CD14-positive monocyte (primary cell): Measurements from ENCODE around the gene GFPT2. TPM values are rescaled to one million over a fixed set of nuclear protein-coding genes. Genes with fewer than 3 reads are reported as not detected.

Experiments used
- DNase-seq, 3 donors: peaks; one replicate each; pipeline ENCODE4 v3.0.0-alpha.2; 2011 to 2022
- H2AFZ ChIP-seq: 2 replicates; pipeline ENCODE4 v1.6.0; 2012; ENCODE audit warnings: mild to moderate bottlenecking, low read depth, low read length, inconsistent platforms; ENCODE audit not compliant: insufficient read depth, poor library complexity, severe bottlenecking
- H3K27ac ChIP-seq, 2 donors: 1 replicate in 1 of 2; 2 replicates in 1 of 2; pipeline ENCODE4 v1.5.1; 2012 to 2013; ENCODE audit warnings: low read length in 2 of 2, control low read depth in 1 of 2, inconsistent platforms in 1 of 2, low read depth in 1 of 2, mild to moderate bottlenecking in 1 of 2
- H3K27me3 ChIP-seq, 2 donors: one replicate each; pipeline versions ENCODE4 v1.6.0 to v1.6.1; 2011 to 2013; ENCODE audit warnings: low read length in 2 of 2; ENCODE audit not compliant: control insufficient read depth in 2 of 2, insufficient read depth in 2 of 2
- H3K36me3 ChIP-seq, 2 donors: replicated peaks in 1 of 2; 1 replicate in 1 of 2; 2 replicates in 1 of 2; pipeline versions ENCODE4 v1.5.1 to v1.6.1; 2012 to 2013; ENCODE audit warnings: low read length in 2 of 2, control low read depth in 1 of 2, inconsistent platforms in 1 of 2, mild to moderate bottlenecking in 1 of 2; ENCODE audit not compliant: insufficient read depth in 2 of 2, control insufficient read depth in 1 of 2
- H3K4me1 ChIP-seq, 2 donors: 1 replicate in 1 of 2; 2 replicates in 1 of 2; pipeline versions ENCODE4 v1.5.1 to v1.6.1; 2012 to 2013; ENCODE audit warnings: low read length in 2 of 2, control low read depth in 1 of 2, inconsistent platforms in 1 of 2, mild to moderate bottlenecking in 1 of 2, moderate library complexity in 1 of 2; ENCODE audit not compliant: insufficient read depth in 2 of 2, control insufficient read depth in 1 of 2
- H3K4me2 ChIP-seq: replicated peaks from 2 replicates; pipeline ENCODE3; 2012; ENCODE audit warnings: low read length, moderate library complexity, mild to moderate bottlenecking; ENCODE audit not compliant: poor library complexity, severe bottlenecking; ENCODE audit errors: extremely low read depth
- H3K4me3 ChIP-seq, 3 experiments: fragments of 200-600 bp in 1 of 3; sonication (generic) in 1 of 3; replicated peaks in 1 of 3; 1 replicate in 2 of 3; 2 replicates in 1 of 3; pipeline ENCODE4 v1.5.1; 2011 to 2013; ENCODE audit warnings: low read length in 3 of 3, mild to moderate bottlenecking in 3 of 3, control low read depth in 2 of 3, low read depth in 2 of 3, inconsistent platforms in 1 of 3, moderate library complexity in 1 of 3
- H3K79me2 ChIP-seq: 2 replicates; pipeline ENCODE4 v1.6.0; 2012; ENCODE audit warnings: mild to moderate bottlenecking, control low read depth, inconsistent platforms, low read length, moderate library complexity; ENCODE audit not compliant: insufficient read depth
- H3K9ac ChIP-seq: 2 replicates; pipeline ENCODE4 v1.6.0; 2017; ENCODE audit warnings: low read length, mild to moderate bottlenecking; ENCODE audit not compliant: insufficient read depth, poor library complexity, severe bottlenecking
- H3K9me3 ChIP-seq, 2 donors: replicated peaks in 1 of 2; 1 replicate in 1 of 2; 2 replicates in 1 of 2; pipeline versions ENCODE4 v1.5.1 to v1.6.1; 2012 to 2013; ENCODE audit warnings: low read length in 2 of 2, control low read depth in 1 of 2; ENCODE audit not compliant: control insufficient read depth in 1 of 2, insufficient read depth in 1 of 2
- H4K20me1 ChIP-seq: 2 replicates; pipeline ENCODE4 v1.6.0; 2012; ENCODE audit warnings: mild to moderate bottlenecking, low read length, control low read depth, moderate library complexity; ENCODE audit not compliant: insufficient read depth
- H3K27ac Mint-ChIP-seq, 7 donors: one replicate each; pipeline ENCODE4 v1.8.0; 2020; ENCODE audit warnings: mild to moderate bottlenecking in 7 of 7, mixed read lengths in 7 of 7, moderate library complexity in 6 of 7, inconsistent platforms in 2 of 7
- H3K27me3 Mint-ChIP-seq, 3 donors: one replicate each; pipeline ENCODE4 v1.8.0; 2021 to 2022; ENCODE audit warnings: low read depth in 3 of 3, mild to moderate bottlenecking in 3 of 3, mixed read lengths in 3 of 3, moderate library complexity in 3 of 3, inconsistent platforms in 1 of 3
- H3K36me3 Mint-ChIP-seq, 2 donors: one replicate each; pipeline ENCODE4 v1.8.0; 2020; ENCODE audit warnings: mixed read lengths in 2 of 2, inconsistent platforms in 1 of 2, mild to moderate bottlenecking in 1 of 2
- H3K4me1 Mint-ChIP-seq: one replicate; pipeline ENCODE4 v1.8.0; 2020; ENCODE audit warnings: mild to moderate bottlenecking, mixed read lengths
- H3K4me3 Mint-ChIP-seq, 2 donors: one replicate each; pipeline ENCODE4 v1.8.0; 2020; ENCODE audit warnings: mild to moderate bottlenecking in 2 of 2, mixed read lengths in 2 of 2, moderate library complexity in 1 of 2
- H3K9me3 Mint-ChIP-seq, 7 donors: one replicate each; pipeline ENCODE4 v1.8.0; 2020 to 2022; ENCODE audit warnings: mixed read lengths in 7 of 7, mild to moderate bottlenecking in 6 of 7, moderate library complexity in 6 of 7, inconsistent platforms in 2 of 7
- WGBS: methylation state at CpG from one replicate; pipeline ENCODE4 v1.1.5; 2013; ENCODE audit warnings: missing lambda C conversion rate; ENCODE audit not compliant: insufficient coverage; 5-methylcytosine and 5-hydroxymethylcytosine counted together
- intact Hi-C, 2 donors: fragments of 100-400 bp; cut with micrococcal nuclease; formaldehyde crosslinking; loops; one replicate each; pipeline versions ENCODE4 v1.15.0 to v1.15.1; 2023
- polyA plus RNA-seq, 3 donors: library from polyadenylated mRNA; depleted of rRNA in 1 of 3; unstranded in 2 of 3; stranded (reverse) in 1 of 3; fragments of 300-500 nt in 2 of 3; fragments of >200 nt in 1 of 3; fragmentation: Illumina TruSeq in 2 of 3; gene quantifications; 1 replicate in 2 of 3; 2 replicates in 1 of 3; pipeline ENCODE4 v1.2.3, GENCODE V29; 2012 to 2021
- TF ChIP-seq, protein P1 (sequence below): fragments of 200-600 bp; IDR thresholded peaks from one replicate; pipeline ENCODE4 v1.8.0; 2022; ENCODE audit warnings: antibody characterized with exemption, mild to moderate bottlenecking

GFPT2 gene
- polyA plus RNA-seq, 3 donors, result not detected

DNA sequence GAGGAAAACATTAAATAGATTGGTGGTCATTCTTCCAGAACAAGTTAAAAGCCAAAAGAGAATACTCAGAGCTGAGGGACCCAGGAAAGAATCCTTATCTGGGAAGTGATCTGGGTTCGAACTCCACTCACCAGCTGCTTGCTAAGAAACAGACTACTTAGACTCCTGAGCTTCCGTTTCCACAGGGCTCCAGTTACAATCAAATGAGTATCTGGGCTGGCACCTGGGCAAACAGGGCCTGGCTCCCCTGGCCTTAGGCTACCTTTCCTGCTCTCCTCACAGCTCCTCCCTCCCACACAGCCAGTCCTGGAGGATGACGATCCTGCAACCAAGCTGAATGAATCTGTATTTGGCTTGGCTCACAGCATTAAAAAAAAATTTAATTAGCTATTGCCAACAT, 63.7 kb downstream of the GFPT2 start:
- intact Hi-C loops, result no loop called here
- Histone ChIP-seq H3K36me3 (peaks cover 5 to 13% of the 10 kb centered on the region in 2 donors), H3K79me2 (peaks cover 51% of the 10 kb centered on the region), H3K27me3 (no peaks in the 10 kb centered on the region), H3K9ac (no peak overlapping the region), H2AFZ (no peak overlapping the region), H4K20me1 (peaks cover 25% of the 10 kb centered on the region), H3K9me3 (peaks cover 0 to 3% of the 10 kb centered on the region in 2 donors), H3K4me1 (peaks cover 27 to 41% of the 10 kb centered on the region in 2 donors), H3K4me3 (no peak overlapping the region), H3K4me2 (no peak overlapping the region), H3K27ac (no peak overlapping the region)
- TF ChIP-seq, protein P1, sequence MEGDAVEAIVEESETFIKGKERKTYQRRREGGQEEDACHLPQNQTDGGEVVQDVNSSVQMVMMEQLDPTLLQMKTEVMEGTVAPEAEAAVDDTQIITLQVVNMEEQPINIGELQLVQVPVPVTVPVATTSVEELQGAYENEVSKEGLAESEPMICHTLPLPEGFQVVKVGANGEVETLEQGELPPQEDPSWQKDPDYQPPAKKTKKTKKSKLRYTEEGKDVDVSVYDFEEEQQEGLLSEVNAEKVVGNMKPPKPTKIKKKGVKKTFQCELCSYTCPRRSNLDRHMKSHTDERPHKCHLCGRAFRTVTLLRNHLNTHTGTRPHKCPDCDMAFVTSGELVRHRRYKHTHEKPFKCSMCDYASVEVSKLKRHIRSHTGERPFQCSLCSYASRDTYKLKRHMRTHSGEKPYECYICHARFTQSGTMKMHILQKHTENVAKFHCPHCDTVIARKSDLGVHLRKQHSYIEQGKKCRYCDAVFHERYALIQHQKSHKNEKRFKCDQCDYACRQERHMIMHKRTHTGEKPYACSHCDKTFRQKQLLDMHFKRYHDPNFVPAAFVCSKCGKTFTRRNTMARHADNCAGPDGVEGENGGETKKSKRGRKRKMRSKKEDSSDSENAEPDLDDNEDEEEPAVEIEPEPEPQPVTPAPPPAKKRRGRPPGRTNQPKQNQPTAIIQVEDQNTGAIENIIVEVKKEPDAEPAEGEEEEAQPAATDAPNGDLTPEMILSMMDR, result no peak
- H3K4me1 Mint-ChIP-seq, result peaks cover 58% of the 10 kb centered on the region
- peaks cover 0 to 4% (median 2%) of the 10 kb centered on the region in 7 donors for H3K9me3 Mint-ChIP-seq
- H3K4me3 Mint-ChIP-seq, result no peak overlapping the region
- WGBS, result 93% methylated on average over 3 of the region's 3 CpGs
- DNase-seq, result no peak
- H3K36me3 Mint-ChIP-seq, result peaks cover 17 to 21% of the 10 kb centered on the region in 2 donors
- H3K27me3 Mint-ChIP-seq, result peaks cover 0 to 4% (median 1%) of the 10 kb centered on the region in 3 donors
- no peak overlapping the region for H3K27ac Mint-ChIP-seq

DNA sequence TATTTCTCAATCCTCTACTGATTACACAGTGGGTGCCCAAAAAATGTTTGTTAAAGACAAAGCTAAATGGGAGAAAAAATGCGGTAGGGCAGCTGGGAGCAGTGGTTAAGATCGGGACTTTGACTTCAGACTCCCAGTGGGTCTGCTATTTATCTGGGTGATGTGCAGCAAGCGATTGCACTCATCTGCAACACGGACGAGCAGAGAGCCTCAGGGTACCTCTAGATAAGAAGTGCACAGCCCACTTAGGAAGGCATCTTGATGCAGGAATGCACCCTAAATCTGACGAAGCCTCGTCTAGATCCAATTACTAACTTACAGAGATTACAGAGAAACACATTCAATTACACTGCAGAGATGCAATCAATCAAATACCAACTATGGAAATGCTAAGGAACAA, 65.3 kb downstream of the GFPT2 start:
- Mint-ChIP-seq H3K36me3 (peaks cover 29 to 36% of the 10 kb centered on the region in 2 donors), H3K4me1 (peaks cover 46% of the 10 kb centered on the region), H3K4me3 (no peak overlapping the region), H3K9me3 (peaks cover 2 to 12% (median 9%) of the 10 kb centered on the region in 7 donors), H3K27ac (peak overlapping the region in 1 of 7 donors; percentile 36), H3K27me3 (peaks cover 0 to 4% (median 1%) of the 10 kb centered on the region in 3 donors)
- H3K79me2 ChIP-seq, result peaks cover 56% of the 10 kb centered on the region
- DNase-seq, result no peak
- no peak overlapping the region for H3K4me2 ChIP-seq
- no peak overlapping the region for H3K9ac ChIP-seq
- H3K36me3 ChIP-seq, result peaks cover 9 to 28% of the 10 kb centered on the region in 2 donors
- no peak overlapping the region for H2AFZ ChIP-seq
- TF ChIP-seq, protein P1, result no peak
- H3K4me3 ChIP-seq, result no peak overlapping the region
- intact Hi-C loops, result no loop called here
- no peaks in the 10 kb centered on the region for H3K27me3 ChIP-seq
- 93% methylated on average over 5 of the region's 7 CpGs for WGBS
- H3K27ac ChIP-seq, result no peak overlapping the region
- peaks cover 5 to 9% of the 10 kb centered on the region in 2 donors for H3K9me3 ChIP-seq
- peaks cover 20% of the 10 kb centered on the region for H4K20me1 ChIP-seq
- peaks cover 15 to 33% of the 10 kb centered on the region in 2 donors for H3K4me1 ChIP-seq
